ENCODE measurements around the gene ZCCHC9.

Gene ZCCHC9

DNA sequence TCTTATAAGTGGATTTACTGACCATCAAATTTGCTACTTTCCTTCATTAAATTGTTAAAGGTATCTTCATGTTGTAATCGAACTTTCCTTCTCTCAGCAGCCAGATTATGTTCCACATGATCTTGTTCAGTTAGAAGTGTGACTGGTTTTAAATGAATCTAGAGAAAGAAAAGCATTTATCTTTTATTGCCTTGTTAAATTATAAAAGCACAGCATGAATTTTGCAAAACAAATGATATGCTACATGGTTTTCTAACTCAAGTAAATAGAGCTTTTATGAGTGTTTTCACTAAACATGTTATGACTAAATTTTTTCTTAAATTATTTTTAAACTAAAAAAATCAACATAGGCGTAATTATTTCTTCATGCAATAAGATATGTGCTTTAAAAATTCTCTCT is 58.5 kb downstream of the ZCCHC9 start:
- DNase-seq: no peak

- DNase-seq: no peak
Observed at GRCh38 chr5:81360640-81361039, 59.3 kb downstream of the ZCCHC9 start.

- DNase-seq: no peak
Observed at GRCh38 chr5:81361600-81361999, 60.2 kb downstream of the ZCCHC9 start.

Measured in NCI-H526 (cell line).